ENCODE data around the gene LPCAT3.

- TF ChIP-seq CTCF (IDR thresholded peaks at IDR 0.05) (no peak), POLR2AphosphoS5 (IDR thresholded peaks at IDR 0.05; ENCODE audit: low read depth, low read length) (no peak)
These were observed 54.4 kb downstream of the LPCAT3 start for GRCh38 chr12:6963791-6964413.

Data from Panc1 (cell line).